MG63 (cell line): Measurements from ENCODE around the gene TSPYL2. TPM values are rescaled to one million over a fixed set of nuclear protein-coding genes. Genes with fewer than 3 reads are reported as not detected.
A peak's percentile ranks its signal among the peaks of the same experiment; 100 is the strongest.

ENCODE experiments used
- DNase-seq: peaks from one replicate; pipeline ENCODE4 v3.0.0-alpha.2; 2020
- H3K27me3 ChIP-seq: fragments of 250-450 bp; sonication (Bioruptor Pico); 2 replicates; pipeline ENCODE4 v1.5.1; 2020; ENCODE audit warnings: mild to moderate bottlenecking, moderate library complexity
- H3K36me3 ChIP-seq: fragments of 250-450 bp; sonication (Bioruptor Pico); 2 replicates; pipeline ENCODE4 v1.5.1; 2020; ENCODE audit warnings: mild to moderate bottlenecking, moderate library complexity
- H3K4me3 ChIP-seq: fragments of 250-450 bp; sonication (Bioruptor Pico); 2 replicates; pipeline ENCODE4 v1.5.1; 2020; ENCODE audit warnings: mild to moderate bottlenecking, moderate library complexity
- H3K9me3 ChIP-seq: fragments of 250-450 bp; sonication (Bioruptor Pico); 2 replicates; pipeline ENCODE4 v1.5.1; 2020; ENCODE audit warnings: mild to moderate bottlenecking, moderate library complexity
- total RNA-seq: library from RNA; depleted of rRNA; stranded (reverse); fragments of >200 nt; shearing (Covaris generic); gene quantifications from 2 replicates; pipeline ENCODE4 v1.2.3, GENCODE V29; 2014; ENCODE audit warnings: low replicate concordance

TSPYL2 gene
- total RNA-seq, 1 experiment from 2014 or later, result 10.8 TPM

- Histone ChIP-seq H3K27me3 (no peaks in the 10 kb centered on the region), H3K36me3 (no peaks in the 10 kb centered on the region; the same call in 1 of the 2 replicates), H3K4me3 (no peak overlapping the region), H3K9me3 (no peaks in the 10 kb centered on the region)
- no peak for DNase-seq
Measured at GRCh38 chrX:53091354-53091753, 9.2 kb downstream of the TSPYL2 start.

- peak; percentile 76 for DNase-seq
- Histone ChIP-seq H3K4me3 (peak overlapping the region; percentile 72), H3K9me3 (no peaks in the 10 kb centered on the region), H3K36me3 (no peaks in the 10 kb centered on the region; the same call in 1 of the 2 replicates), H3K27me3 (no peaks in the 10 kb centered on the region)
Measured at GRCh38 chrX:53093177-53093655, 11.0 kb downstream of the TSPYL2 start.

- H3K36me3 ChIP-seq, result no peaks in the 10 kb centered on the region; the same call in 1 of the 2 replicates
- H3K9me3 ChIP-seq, result no peaks in the 10 kb centered on the region
- H3K4me3 ChIP-seq, result peak within 1 kb of the TSS; percentile 72
- DNase-seq, result peak; percentile 88
- no peaks in the 10 kb centered on the region for H3K27me3 ChIP-seq
Measured at GRCh38 chrX:53093748-53094581, 11.8 kb downstream of the TSPYL2 start, which contains the start of gene KANTR. KANTR (plus strand) TSS chrX:53094142; CDS start chrX:53124273, 30,131 bp downstream.

GRCh38 chrX:53094582-53094905 lies 12.4 kb downstream of the TSPYL2 start:
- Histone ChIP-seq H3K9me3 (no peaks in the 10 kb centered on the region), H3K36me3 (no peaks in the 10 kb centered on the region; the same call in 1 of the 2 replicates), H3K4me3 (peak overlapping the region; percentile 72), H3K27me3 (no peaks in the 10 kb centered on the region)
- no peak for DNase-seq

GRCh38 chrX:53095796-53096195 lies 13.6 kb downstream of the TSPYL2 start:
- H3K27me3 ChIP-seq, result no peaks in the 10 kb centered on the region

GRCh38 chrX:53114864-53115549 lies 32.8 kb downstream of the TSPYL2 start:
- H3K36me3 ChIP-seq, result no peaks in the 10 kb centered on the region
- H3K4me3 ChIP-seq, result no peak overlapping the region
- no peaks in the 10 kb centered on the region for H3K27me3 ChIP-seq
- DNase-seq, result no peak
- no peaks in the 10 kb centered on the region for H3K9me3 ChIP-seq

More at GRCh38 chrX:53095796-53096195, 13.6 kb downstream of the TSPYL2 start:
- Histone ChIP-seq H3K4me3 (no peak overlapping the region), H3K9me3 (no peaks in the 10 kb centered on the region), H3K36me3 (no peaks in the 10 kb centered on the region)
- no peak for DNase-seq

GRCh38 chrX:53115550-53115874 lies 33.3 kb downstream of the TSPYL2 start:
- Histone ChIP-seq H3K4me3 (no peak overlapping the region), H3K27me3 (no peaks in the 10 kb centered on the region), H3K9me3 (no peaks in the 10 kb centered on the region), H3K36me3 (no peaks in the 10 kb centered on the region)
- DNase-seq, result no peak

GRCh38 chrX:53116101-53116500 lies 33.9 kb downstream of the TSPYL2 start:
- DNase-seq, result peak; percentile 67
- Histone ChIP-seq H3K27me3 (no peaks in the 10 kb centered on the region), H3K4me3 (peak overlapping the region; percentile 26), H3K9me3 (no peaks in the 10 kb centered on the region), H3K36me3 (no peaks in the 10 kb centered on the region)

- Histone ChIP-seq H3K4me3 (no peak overlapping the region), H3K9me3 (no peaks in the 10 kb centered on the region), H3K36me3 (no peaks in the 10 kb centered on the region), H3K27me3 (no peaks in the 10 kb centered on the region)
- peak; percentile 18 for DNase-seq
Measured at GRCh38 chrX:53122013-53122412, 39.8 kb downstream of the TSPYL2 start.

GRCh38 chrX:53125506-53125905 lies 43.3 kb downstream of the TSPYL2 start:
- Histone ChIP-seq H3K36me3 (no peaks in the 10 kb centered on the region), H3K27me3 (no peaks in the 10 kb centered on the region), H3K4me3 (no peak overlapping the region), H3K9me3 (no peaks in the 10 kb centered on the region)
- DNase-seq, result no peak

GRCh38 chrX:53126377-53126776 lies 44.2 kb downstream of the TSPYL2 start:
- Histone ChIP-seq H3K36me3 (no peaks in the 10 kb centered on the region), H3K9me3 (no peaks in the 10 kb centered on the region), H3K4me3 (no peak overlapping the region), H3K27me3 (no peaks in the 10 kb centered on the region)
- DNase-seq, result no peak

- Histone ChIP-seq H3K36me3 (no peaks in the 10 kb centered on the region), H3K4me3 (no peak overlapping the region), H3K27me3 (no peaks in the 10 kb centered on the region), H3K9me3 (no peaks in the 10 kb centered on the region)
- DNase-seq, result no peak
Measured at GRCh38 chrX:53128097-53128749, 46.1 kb downstream of the TSPYL2 start.

GRCh38 chrX:53133400-53133799 lies 51.2 kb downstream of the TSPYL2 start:
- Histone ChIP-seq H3K9me3 (no peaks in the 10 kb centered on the region), H3K27me3 (no peaks in the 10 kb centered on the region), H3K4me3 (no peak overlapping the region), H3K36me3 (no peaks in the 10 kb centered on the region)
- DNase-seq, result no peak

- Histone ChIP-seq H3K9me3 (no peaks in the 10 kb centered on the region), H3K36me3 (no peaks in the 10 kb centered on the region), H3K4me3 (no peak overlapping the region), H3K27me3 (no peaks in the 10 kb centered on the region)
- DNase-seq, result no peak
Measured at GRCh38 chrX:53135581-53135980, 53.4 kb downstream of the TSPYL2 start.
